GM19238 (cell line): ENCODE measurements around the gene NLK.
"Not testable (repeated sequence)": the region's sequence is repeated elsewhere in the genome, so short reads cannot be mapped to it uniquely, and the experiment has no call there.

ENCODE experiments used
- DNase-seq: peaks from one replicate; pipeline ENCODE4 v3.0.0; 2011; ENCODE audit warnings: low spot score; ENCODE audit not compliant: insufficient read length

NLK gene

GRCh38 chr17:28151001-28151400, 108.5 kb downstream of the NLK start:
- DNase-seq, result no peak

GRCh38 chr17:28154214-28154613, 111.7 kb downstream of the NLK start:
- DNase-seq, result no peak

- not testable (repeated sequence) for DNase-seq
These were observed 112.9 kb downstream of the NLK start for GRCh38 chr17:28155405-28155804.

GRCh38 chr17:28159004-28159403, 116.5 kb downstream of the NLK start:
- DNase-seq, result no peak

GRCh38 chr17:28159924-28160323, 117.4 kb downstream of the NLK start:
- no peak for DNase-seq

GRCh38 chr17:28160610-28161009, 118.1 kb downstream of the NLK start:
- no peak for DNase-seq

GRCh38 chr17:28161311-28161710, 118.8 kb downstream of the NLK start:
- DNase-seq, result no peak

- no peak for DNase-seq
These were observed 124.0 kb downstream of the NLK start for GRCh38 chr17:28166478-28166877.

GRCh38 chr17:28169621-28170349, 127.3 kb downstream of the NLK start:
- no peak for DNase-seq

- DNase-seq, result no peak
These were observed 128.3 kb downstream of the NLK start for GRCh38 chr17:28170771-28171170.

GRCh38 chr17:28173031-28173561, 130.6 kb downstream of the NLK start:
- no peak for DNase-seq

GRCh38 chr17:28173801-28174200, 131.3 kb downstream of the NLK start:
- no peak for DNase-seq

- DNase-seq, result no peak
These were observed 132.0 kb downstream of the NLK start for GRCh38 chr17:28174352-28175046.

GRCh38 chr17:28177351-28177750, 134.9 kb downstream of the NLK start:
- DNase-seq, result no peak

- DNase-seq, result no peak
These were observed 136.3 kb downstream of the NLK start for GRCh38 chr17:28178800-28179199.

GRCh38 chr17:28180449-28180848, 138.0 kb downstream of the NLK start:
- DNase-seq, result no peak

- DNase-seq, result no peak
These were observed 139.1 kb downstream of the NLK start for GRCh38 chr17:28181568-28181967.

- DNase-seq, result no peak
These were observed 140.1 kb downstream of the NLK start for GRCh38 chr17:28182559-28182958.

- DNase-seq, result no peak
These were observed 143.2 kb downstream of the NLK start for GRCh38 chr17:28185658-28186057.

GRCh38 chr17:28186472-28186871, 144.0 kb downstream of the NLK start:
- DNase-seq, result not testable (repeated sequence)

- DNase-seq, result no peak
These were observed 145.5 kb downstream of the NLK start for GRCh38 chr17:28187931-28188330.

GRCh38 chr17:28188841-28189263, 146.4 kb downstream of the NLK start:
- DNase-seq, result no peak

GRCh38 chr17:28189667-28190066, 147.2 kb downstream of the NLK start:
- DNase-seq, result no peak
